Hypothalamus (tissue), 51 donors: ENCODE results near the gene MRPL57.
"Not testable (repeated sequence)": the region's sequence is repeated elsewhere in the genome, so short reads cannot be mapped to it uniquely, and the experiment has no call there.

ENCODE experiments used
- DNase-seq, 51 donors: peaks; one replicate each; lab custom pipeline; 2025; lab: John Stamatoyannopoulos, UW

The MRPL57 gene

GRCh38 chr13:21194756-21195155, 18.3 kb downstream of the MRPL57 start:
- DNase-seq = not testable (repeated sequence)

GRCh38 chr13:21197606-21198225, 21.3 kb downstream of the MRPL57 start:
- not testable (repeated sequence) for DNase-seq

GRCh38 chr13:21198391-21198790, 21.9 kb downstream of the MRPL57 start:
- not testable (repeated sequence) for DNase-seq

GRCh38 chr13:21201456-21202190, 25.2 kb downstream of the MRPL57 start:
- not testable (repeated sequence) for DNase-seq

GRCh38 chr13:21202767-21203531, 26.5 kb downstream of the MRPL57 start:
- DNase-seq = no peak

- no peak for DNase-seq
Measured at GRCh38 chr13:21208652-21209154, 32.2 kb downstream of the MRPL57 start.

- DNase-seq = no peak
Measured at GRCh38 chr13:21212138-21212775, 35.8 kb downstream of the MRPL57 start.

GRCh38 chr13:21215419-21215818, 39.0 kb downstream of the MRPL57 start:
- DNase-seq = not testable (repeated sequence)

- no peak for DNase-seq
Measured at GRCh38 chr13:21216332-21216731, 39.9 kb downstream of the MRPL57 start.

GRCh38 chr13:21218351-21219035, 42.0 kb downstream of the MRPL57 start:
- DNase-seq = no peak

GRCh38 chr13:21219036-21219381, 42.6 kb downstream of the MRPL57 start:
- DNase-seq = no peak

GRCh38 chr13:21219716-21220115, 43.3 kb downstream of the MRPL57 start:
- not testable (repeated sequence) for DNase-seq

- DNase-seq = no peak
Measured at GRCh38 chr13:21221268-21221667, 44.8 kb downstream of the MRPL57 start.

- no peak for DNase-seq
Measured at GRCh38 chr13:21225082-21225481, 48.6 kb downstream of the MRPL57 start.

- DNase-seq = no peak
Measured at GRCh38 chr13:21225841-21226581, 49.6 kb downstream of the MRPL57 start.

GRCh38 chr13:21227917-21228316, 51.5 kb downstream of the MRPL57 start:
- no peak for DNase-seq
